ENCODE results near the gene CEMIP.

CEMIP gene

GRCh38 chr15:80816936-80817335 lies 37.8 kb downstream of the CEMIP start:
- Histone ChIP-seq H3K27me3 (ENCODE audit: control insufficient read depth in 1 of 2, insufficient read depth in 2 of 2, low read length in 2 of 2) (no peaks in the 10 kb centered on the region), H3K27ac (ENCODE audit: low read depth, low read length) (no peak overlapping the region), H3K9ac (ENCODE audit: low read depth in 1 of 2, low read length in 2 of 2) (no peak overlapping the region)

GRCh38 chr15:80817901-80818300 lies 38.7 kb downstream of the CEMIP start:
- no peak overlapping the region for H3K9ac ChIP-seq (ENCODE audit: low read depth in 1 of 2, low read length in 2 of 2)
- H3K27me3 ChIP-seq (ENCODE audit: control insufficient read depth in 1 of 2, insufficient read depth in 2 of 2, low read length in 2 of 2), result no peaks in the 10 kb centered on the region
- no peaks in the 10 kb centered on the region for H3K36me3 ChIP-seq (ENCODE audit: control insufficient read depth in 1 of 2, insufficient read depth in 2 of 2, low read length in 2 of 2)
- no peak overlapping the region for H3K27ac ChIP-seq (ENCODE audit: low read depth, low read length)
- no peaks in the 10 kb centered on the region for H3K4me1 ChIP-seq (ENCODE audit: control insufficient read depth in 1 of 2, insufficient read depth in 2 of 2, low read length in 2 of 2)
- H3K9me3 ChIP-seq (ENCODE audit: control insufficient read depth in 1 of 2, low read length in 2 of 2), result no peaks in the 10 kb centered on the region
- H3K4me3 ChIP-seq (ENCODE audit: low read depth in 1 of 2, low read length in 2 of 2), result no peak overlapping the region

More at GRCh38 chr15:80816936-80817335, 37.8 kb downstream of the CEMIP start:
- H3K9me3 ChIP-seq (ENCODE audit: control insufficient read depth in 1 of 2, low read length in 2 of 2), result no peaks in the 10 kb centered on the region
- no peaks in the 10 kb centered on the region for H3K36me3 ChIP-seq (ENCODE audit: control insufficient read depth in 1 of 2, insufficient read depth in 2 of 2, low read length in 2 of 2)
- no peaks in the 10 kb centered on the region for H3K4me1 ChIP-seq (ENCODE audit: control insufficient read depth in 1 of 2, insufficient read depth in 2 of 2, low read length in 2 of 2)
- H3K4me3 ChIP-seq (ENCODE audit: low read depth in 1 of 2, low read length in 2 of 2), result no peak overlapping the region

GRCh38 chr15:80819001-80819400 lies 39.8 kb downstream of the CEMIP start:
- H3K4me3 ChIP-seq (ENCODE audit: low read depth in 1 of 2, low read length in 2 of 2), result no peak overlapping the region
- no peak overlapping the region for H3K27ac ChIP-seq (ENCODE audit: low read depth, low read length)
- H3K9ac ChIP-seq (ENCODE audit: low read depth in 1 of 2, low read length in 2 of 2), result no peak overlapping the region
- no peaks in the 10 kb centered on the region for H3K9me3 ChIP-seq (ENCODE audit: control insufficient read depth in 1 of 2, low read length in 2 of 2)
- H3K36me3 ChIP-seq (ENCODE audit: control insufficient read depth in 1 of 2, insufficient read depth in 2 of 2, low read length in 2 of 2), result no peaks in the 10 kb centered on the region
- H3K4me1 ChIP-seq (ENCODE audit: control insufficient read depth in 1 of 2, insufficient read depth in 2 of 2, low read length in 2 of 2), result no peaks in the 10 kb centered on the region
- no peaks in the 10 kb centered on the region for H3K27me3 ChIP-seq (ENCODE audit: control insufficient read depth in 1 of 2, insufficient read depth in 2 of 2, low read length in 2 of 2)

- H3K27ac ChIP-seq (ENCODE audit: low read depth, low read length), result no peak overlapping the region
These were observed 40.9 kb downstream of the CEMIP start for GRCh38 chr15:80820092-80820491.

GRCh38 chr15:80822256-80822655 lies 43.1 kb downstream of the CEMIP start:
- no peak overlapping the region for H3K4me3 ChIP-seq (ENCODE audit: low read depth in 1 of 2, low read length in 2 of 2)
- no peaks in the 10 kb centered on the region for H3K27me3 ChIP-seq (ENCODE audit: control insufficient read depth in 1 of 2, insufficient read depth in 2 of 2, low read length in 2 of 2)
- no peaks in the 10 kb centered on the region for H3K4me1 ChIP-seq (ENCODE audit: control insufficient read depth in 1 of 2, insufficient read depth in 2 of 2, low read length in 2 of 2)
- no peaks in the 10 kb centered on the region for H3K36me3 ChIP-seq (ENCODE audit: control insufficient read depth in 1 of 2, insufficient read depth in 2 of 2, low read length in 2 of 2)
- no peak overlapping the region for H3K9ac ChIP-seq (ENCODE audit: low read depth in 1 of 2, low read length in 2 of 2)
- H3K9me3 ChIP-seq (ENCODE audit: control insufficient read depth in 1 of 2, low read length in 2 of 2), result no peaks in the 10 kb centered on the region
- H3K27ac ChIP-seq (ENCODE audit: low read depth, low read length), result no peak overlapping the region

More at GRCh38 chr15:80820092-80820491, 40.9 kb downstream of the CEMIP start:
- no peak overlapping the region for H3K9ac ChIP-seq (ENCODE audit: low read depth in 1 of 2, low read length in 2 of 2)
- H3K4me3 ChIP-seq (ENCODE audit: low read depth in 1 of 2, low read length in 2 of 2), result no peak overlapping the region
- no peaks in the 10 kb centered on the region for H3K27me3 ChIP-seq (ENCODE audit: control insufficient read depth in 1 of 2, insufficient read depth in 2 of 2, low read length in 2 of 2)
- H3K9me3 ChIP-seq (ENCODE audit: control insufficient read depth in 1 of 2, low read length in 2 of 2), result no peaks in the 10 kb centered on the region
- H3K36me3 ChIP-seq (ENCODE audit: control insufficient read depth in 1 of 2, insufficient read depth in 2 of 2, low read length in 2 of 2), result no peaks in the 10 kb centered on the region
- H3K4me1 ChIP-seq (ENCODE audit: control insufficient read depth in 1 of 2, insufficient read depth in 2 of 2, low read length in 2 of 2), result no peaks in the 10 kb centered on the region

- Histone ChIP-seq H3K27me3 (ENCODE audit: control insufficient read depth in 1 of 2, insufficient read depth in 2 of 2, low read length in 2 of 2) (no peaks in the 10 kb centered on the region), H3K9me3 (ENCODE audit: control insufficient read depth in 1 of 2, low read length in 2 of 2) (no peaks in the 10 kb centered on the region), H3K9ac (ENCODE audit: low read depth in 1 of 2, low read length in 2 of 2) (no peak overlapping the region), H3K27ac (ENCODE audit: low read depth, low read length) (no peak overlapping the region), H3K4me3 (ENCODE audit: low read depth in 1 of 2, low read length in 2 of 2) (no peak overlapping the region), H3K4me1 (ENCODE audit: control insufficient read depth in 1 of 2, insufficient read depth in 2 of 2, low read length in 2 of 2) (no peaks in the 10 kb centered on the region), H3K36me3 (ENCODE audit: control insufficient read depth in 1 of 2, insufficient read depth in 2 of 2, low read length in 2 of 2) (no peaks in the 10 kb centered on the region)
These were observed 43.5 kb downstream of the CEMIP start for GRCh38 chr15:80822676-80823075.

- Histone ChIP-seq H3K9ac (ENCODE audit: low read depth in 1 of 2, low read length in 2 of 2) (no peak overlapping the region), H3K4me1 (ENCODE audit: control insufficient read depth in 1 of 2, insufficient read depth in 2 of 2, low read length in 2 of 2) (no peaks in the 10 kb centered on the region), H3K4me3 (ENCODE audit: low read depth in 1 of 2, low read length in 2 of 2) (no peak overlapping the region), H3K9me3 (ENCODE audit: control insufficient read depth in 1 of 2, low read length in 2 of 2) (no peaks in the 10 kb centered on the region), H3K36me3 (ENCODE audit: control insufficient read depth in 1 of 2, insufficient read depth in 2 of 2, low read length in 2 of 2) (no peaks in the 10 kb centered on the region), H3K27me3 (ENCODE audit: control insufficient read depth in 1 of 2, insufficient read depth in 2 of 2, low read length in 2 of 2) (no peaks in the 10 kb centered on the region), H3K27ac (ENCODE audit: low read depth, low read length) (no peak overlapping the region)
These were observed 44.0 kb downstream of the CEMIP start for GRCh38 chr15:80823120-80823519.

- Histone ChIP-seq H3K4me3 (ENCODE audit: low read depth in 1 of 2, low read length in 2 of 2) (no peak overlapping the region), H3K36me3 (ENCODE audit: control insufficient read depth in 1 of 2, insufficient read depth in 2 of 2, low read length in 2 of 2) (no peaks in the 10 kb centered on the region), H3K4me1 (ENCODE audit: control insufficient read depth in 1 of 2, insufficient read depth in 2 of 2, low read length in 2 of 2) (no peaks in the 10 kb centered on the region), H3K9ac (ENCODE audit: low read depth in 1 of 2, low read length in 2 of 2) (no peak overlapping the region), H3K27ac (ENCODE audit: low read depth, low read length) (no peak overlapping the region), H3K9me3 (ENCODE audit: control insufficient read depth in 1 of 2, low read length in 2 of 2) (no peaks in the 10 kb centered on the region), H3K27me3 (ENCODE audit: control insufficient read depth in 1 of 2, insufficient read depth in 2 of 2, low read length in 2 of 2) (no peaks in the 10 kb centered on the region)
These were observed 44.8 kb downstream of the CEMIP start for GRCh38 chr15:80823995-80824394.

- no peak overlapping the region for H3K27ac ChIP-seq (ENCODE audit: low read depth, low read length)
- H3K9me3 ChIP-seq (ENCODE audit: control insufficient read depth in 1 of 2, low read length in 2 of 2), result no peaks in the 10 kb centered on the region
- H3K4me3 ChIP-seq (ENCODE audit: low read depth in 1 of 2, low read length in 2 of 2), result no peak overlapping the region
- no peaks in the 10 kb centered on the region for H3K4me1 ChIP-seq (ENCODE audit: control insufficient read depth in 1 of 2, insufficient read depth in 2 of 2, low read length in 2 of 2)
- no peak overlapping the region for H3K9ac ChIP-seq (ENCODE audit: low read depth in 1 of 2, low read length in 2 of 2)
- H3K27me3 ChIP-seq (ENCODE audit: control insufficient read depth in 1 of 2, insufficient read depth in 2 of 2, low read length in 2 of 2), result no peaks in the 10 kb centered on the region
- no peaks in the 10 kb centered on the region for H3K36me3 ChIP-seq (ENCODE audit: control insufficient read depth in 1 of 2, insufficient read depth in 2 of 2, low read length in 2 of 2)
These were observed 46.3 kb downstream of the CEMIP start for GRCh38 chr15:80825361-80826030.

GRCh38 chr15:80828796-80829195 lies 49.6 kb downstream of the CEMIP start:
- no peaks in the 10 kb centered on the region for H3K27me3 ChIP-seq (ENCODE audit: control insufficient read depth in 1 of 2, insufficient read depth in 2 of 2, low read length in 2 of 2)
- H3K27ac ChIP-seq (ENCODE audit: low read depth, low read length), result no peak overlapping the region
- H3K9me3 ChIP-seq (ENCODE audit: control insufficient read depth in 1 of 2, low read length in 2 of 2), result no peaks in the 10 kb centered on the region
- no peaks in the 10 kb centered on the region for H3K4me1 ChIP-seq (ENCODE audit: control insufficient read depth in 1 of 2, insufficient read depth in 2 of 2, low read length in 2 of 2)
- no peaks in the 10 kb centered on the region for H3K36me3 ChIP-seq (ENCODE audit: control insufficient read depth in 1 of 2, insufficient read depth in 2 of 2, low read length in 2 of 2)
- H3K4me3 ChIP-seq (ENCODE audit: low read depth in 1 of 2, low read length in 2 of 2), result no peak overlapping the region
- H3K9ac ChIP-seq (ENCODE audit: low read depth in 1 of 2, low read length in 2 of 2), result no peak overlapping the region
